Superior temporal gyrus (tissue), 1 donor: ENCODE data around the gene PPP1R12C.

Experiments
- DNase-seq: peaks from one replicate; pipeline ENCODE4 v3.0.0-alpha.2; 2016; ENCODE audit errors: extremely low spot score

The PPP1R12C gene

DNA sequence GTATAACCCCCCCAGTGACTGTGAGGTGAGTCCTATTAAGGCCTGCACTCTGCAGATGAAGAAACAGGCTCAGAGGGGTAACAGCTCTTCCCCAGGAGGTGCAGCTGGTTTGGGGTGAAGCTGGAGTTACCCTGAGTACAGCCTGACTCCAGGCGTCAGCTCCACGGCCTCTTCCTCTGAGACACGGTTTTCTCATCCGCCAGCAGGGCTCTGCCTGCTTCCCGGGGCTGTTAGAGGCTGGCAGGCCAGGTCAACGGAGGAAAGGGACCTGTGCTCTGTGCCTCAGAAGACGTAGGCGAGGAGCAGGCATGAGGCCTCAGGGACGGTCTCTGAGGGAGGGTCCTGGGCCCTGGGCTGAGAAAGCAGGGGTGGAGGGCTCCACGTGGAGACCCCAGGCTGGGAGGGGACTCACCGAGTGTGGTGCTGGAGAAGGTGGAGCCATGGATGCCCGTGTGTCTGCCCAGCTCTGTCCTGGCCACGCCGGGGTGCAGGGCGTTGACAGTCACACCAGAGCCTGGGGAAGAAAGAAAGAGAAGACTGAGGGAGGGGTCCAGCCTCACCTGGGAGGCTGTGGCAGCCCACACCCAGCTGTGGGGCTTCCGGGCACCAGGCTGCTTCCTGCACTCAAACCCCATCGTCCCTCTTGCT, 70.3 kb downstream of the PPP1R12C start:
- DNase-seq: no peak

DNA sequence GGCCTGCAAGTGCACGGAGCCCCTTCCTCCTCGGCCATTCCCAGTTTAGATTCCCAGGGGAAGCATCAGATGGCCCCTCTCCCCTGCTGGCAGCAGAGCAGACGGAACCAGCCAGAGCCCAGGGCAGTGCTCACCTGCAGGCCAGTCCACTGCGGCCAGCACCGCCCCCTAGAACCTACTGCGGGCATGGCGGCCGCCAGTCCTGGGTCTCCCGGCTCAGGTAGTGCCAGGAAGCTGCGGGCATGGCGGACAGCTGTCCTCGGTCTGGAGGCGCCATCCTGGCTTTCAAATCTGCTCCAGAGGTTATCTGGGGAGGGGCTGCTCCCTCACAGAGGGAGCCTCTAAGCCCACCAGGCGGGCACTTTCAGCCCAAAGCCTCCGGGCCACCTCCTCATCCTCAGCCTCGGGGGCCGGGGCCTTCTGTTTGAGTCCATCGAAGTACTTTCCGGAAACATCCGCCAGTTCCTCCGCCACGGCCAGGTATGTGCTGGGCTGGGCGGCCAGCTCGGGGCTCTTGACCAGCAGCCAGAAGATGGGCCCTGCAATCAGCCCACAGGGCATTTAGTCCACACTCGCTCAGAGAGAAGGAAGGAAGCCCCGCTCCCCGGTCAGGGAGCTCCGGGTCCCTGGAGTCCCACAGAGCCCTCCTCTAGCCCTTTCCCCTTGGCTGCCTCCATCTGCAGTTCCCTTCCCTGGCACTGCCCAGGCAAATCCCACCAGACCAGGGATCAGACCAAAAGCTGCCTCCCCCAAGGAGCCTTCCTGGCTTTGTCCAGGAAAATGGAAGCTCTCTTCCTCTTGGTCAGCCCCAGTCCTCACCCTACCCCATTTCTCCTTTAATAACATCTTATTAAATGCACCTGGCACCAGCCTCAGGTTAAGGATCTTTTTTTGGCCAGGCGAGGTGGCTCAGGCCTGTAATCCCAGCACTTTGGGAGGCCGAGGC, 72.4 kb downstream of the PPP1R12C start:
- DNase-seq: no peak

DNA sequence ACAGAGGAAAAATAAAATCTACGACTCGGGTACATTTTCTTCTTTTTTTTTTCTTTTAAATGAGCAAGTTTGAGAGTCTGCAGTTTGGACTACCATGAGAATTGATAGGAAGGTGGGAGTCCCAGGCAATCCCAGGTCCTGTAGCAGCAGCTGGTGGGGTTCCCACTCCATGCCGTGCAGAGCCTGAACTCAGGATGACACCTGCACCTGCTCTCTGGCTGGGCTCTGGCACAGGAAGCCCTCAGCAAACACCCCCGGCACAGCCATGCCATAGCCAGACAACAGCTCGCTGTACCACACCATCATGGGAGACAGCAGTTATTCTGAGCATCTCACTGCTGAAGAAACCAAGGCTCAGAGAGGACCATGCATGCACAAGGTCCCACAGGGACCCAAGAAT, 73.2 kb downstream of the PPP1R12C start:
- DNase-seq: no peak

DNA sequence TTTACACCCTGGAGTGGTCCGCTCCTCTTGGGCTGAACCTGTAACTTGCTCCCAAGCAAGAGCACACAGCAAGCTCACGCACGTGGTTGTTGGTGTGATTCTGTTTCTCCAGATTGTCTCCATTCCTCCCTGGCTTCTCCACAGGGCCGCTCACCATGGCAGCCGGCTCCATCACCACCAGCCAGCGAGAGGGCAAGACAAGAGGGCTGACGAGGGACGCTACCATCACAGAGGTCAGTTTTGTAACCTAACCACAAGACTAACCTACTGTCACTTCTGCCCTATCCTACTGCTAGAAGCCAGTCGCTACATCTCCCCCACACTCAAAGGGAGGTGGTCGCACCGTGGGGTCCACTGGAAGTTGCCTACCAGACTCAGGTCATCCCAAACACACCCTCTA, 74.7 kb downstream of the PPP1R12C start:
- DNase-seq: no peak

DNA sequence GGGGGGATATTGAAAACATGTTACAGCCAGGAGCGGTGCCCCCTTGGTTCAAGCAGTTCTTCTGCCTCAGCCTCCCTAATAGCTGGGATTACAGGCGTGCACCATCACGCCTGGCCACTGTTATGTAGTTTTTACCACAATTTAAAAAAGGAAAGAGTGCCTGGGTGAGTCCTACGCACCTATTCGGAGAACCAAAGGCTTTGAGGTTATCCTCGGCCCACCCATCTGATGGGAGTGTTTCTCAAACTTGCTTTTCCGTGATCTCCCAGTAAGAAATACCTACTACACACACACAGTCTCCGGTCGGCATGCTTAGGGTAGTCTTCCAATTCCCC, 75.1 kb downstream of the PPP1R12C start:
- DNase-seq: no peak

DNA sequence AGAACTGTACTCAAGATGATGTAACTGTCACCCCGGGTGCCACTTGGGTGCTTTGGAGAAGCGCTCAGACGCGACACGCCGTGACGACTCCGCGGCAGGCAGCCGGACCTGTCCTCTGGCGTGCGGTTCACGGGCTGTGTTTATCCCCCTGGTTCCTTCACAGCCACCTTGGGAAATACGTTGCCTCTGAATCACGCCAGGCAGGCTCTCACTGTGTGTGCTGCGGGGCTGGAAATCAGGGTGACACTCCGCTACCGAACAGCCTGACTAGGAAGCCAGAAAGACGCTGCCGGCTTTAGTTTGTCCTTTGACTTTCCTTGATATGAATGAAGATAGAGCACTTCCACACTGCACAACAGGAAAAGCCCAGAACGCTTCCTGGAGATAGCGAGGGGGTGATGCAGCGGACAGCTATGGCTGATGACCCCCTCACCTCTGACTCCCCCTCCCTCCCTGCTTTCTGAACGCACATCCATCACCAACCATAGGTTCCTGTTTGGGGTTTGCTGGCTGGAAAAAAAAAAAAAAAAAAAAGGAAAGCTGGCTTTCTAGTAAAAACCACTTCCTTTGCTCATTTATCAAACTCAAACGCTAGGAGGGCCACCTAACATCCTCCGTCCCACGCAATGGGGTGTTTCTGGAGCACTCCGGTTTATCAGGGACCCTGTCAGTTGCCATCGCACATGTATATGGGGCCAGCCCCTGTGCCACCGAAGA, 75.7 kb downstream of the PPP1R12C start:
- no peak for DNase-seq

DNA sequence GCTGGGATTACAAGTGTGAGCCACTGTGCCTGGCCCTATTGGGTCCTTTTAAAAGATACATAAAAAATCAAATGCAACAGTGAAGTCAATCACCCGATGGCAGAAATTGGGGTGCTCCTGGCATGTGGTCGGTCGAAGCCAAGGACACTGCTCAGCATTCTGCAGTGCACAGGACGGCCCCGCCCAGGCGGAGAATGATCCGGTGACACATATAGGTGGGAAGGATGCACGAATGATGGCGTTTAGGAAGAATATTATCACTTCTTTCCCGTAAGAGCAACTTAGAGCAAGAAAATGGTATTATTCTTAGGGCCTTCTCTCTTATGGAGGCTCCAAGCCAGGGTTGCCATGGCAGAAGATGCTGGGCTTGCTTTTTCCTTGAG, 76.2 kb downstream of the PPP1R12C start:
- no peak for DNase-seq
